ENCODE data around the gene MBD2.

GRCh38 chr18:54192415-54192814, 32.1 kb downstream of the MBD2 start:
- TF ChIP-seq CTCF (IDR thresholded peaks at IDR 0.05; ENCODE audit: poor library complexity) (no peak), EZH2 (IDR thresholded peaks at IDR 0.05; ENCODE audit: borderline replicate concordance) (no peak), EZH2phosphoT487 (IDR thresholded peaks at IDR 0.05; ENCODE audit: low read depth, severe bottlenecking, unreplicated experiment) (no peak)

Measured in hepatocyte (in vitro differentiated cells).